HepG2 (cell line): ENCODE results near the gene EGLN1. TPM values are rescaled to one million over a fixed set of nuclear protein-coding genes. Genes with fewer than 3 reads are reported as not detected.
A peak's percentile ranks its signal among the peaks of the same experiment; 100 is the strongest.

ENCODE experiments used
- AGO2 ChIP-seq: fragments of 200-400 bp; formaldehyde crosslinking; optimal IDR thresholded peaks from 2 replicates; pipeline ENCODE3; 2017; ENCODE audit warnings: mild to moderate bottlenecking, low read depth, low read length, moderate library complexity
- ARHGAP35 ChIP-seq: sonication (generic); formaldehyde crosslinking; IDR thresholded peaks from 2 replicates; pipeline ENCODE4 v1.9.0; 2022; ENCODE audit warnings: mild to moderate bottlenecking, inconsistent platforms, moderate library complexity, missing genetic modification reagents, borderline replicate concordance
- BCL6 ChIP-seq: IDR thresholded peaks from 2 replicates; pipeline ENCODE4 v1.6.1; 2016; ENCODE audit warnings: missing genetic modification reagents, missing compliant biosample characterization
- CERS6 ChIP-seq: sonication (generic); formaldehyde crosslinking; IDR thresholded peaks from 2 replicates; pipeline ENCODE4 v1.5.0; 2020; ENCODE audit warnings: missing genetic modification reagents
- CSRNP1 ChIP-seq: sonication (generic); formaldehyde crosslinking; IDR thresholded peaks from 2 replicates; pipeline ENCODE4 v1.8.1; 2023; ENCODE audit warnings: mild to moderate bottlenecking, missing genetic modification reagents
- IKZF4 ChIP-seq: sonication (generic); formaldehyde crosslinking; IDR thresholded peaks from 2 replicates; pipeline ENCODE4 v1.5.1; 2020; ENCODE audit warnings: borderline replicate concordance, mild to moderate bottlenecking, low read depth, missing genetic modification reagents; ENCODE audit errors: not compliant biosample characterization
- KIAA2018 ChIP-seq: sonication (generic); formaldehyde crosslinking; IDR thresholded peaks from 2 replicates; pipeline ENCODE4 v1.5.0; 2020; ENCODE audit warnings: mild to moderate bottlenecking, missing genetic modification reagents, borderline replicate concordance
- NFE2L2 ChIP-seq: fragments of 150-350 bp; IDR thresholded peaks from 2 replicates; pipeline ENCODE4 v1.6.1; 2014; ENCODE audit warnings: low read length
- TFE3 ChIP-seq: IDR thresholded peaks from 2 replicates; pipeline ENCODE4 v1.6.1; 2016
- TGIF2 ChIP-seq: IDR thresholded peaks from 2 replicates; pipeline ENCODE4 v1.6.1; 2016; ENCODE audit warnings: control low read depth, missing compliant biosample characterization
- THYN1 ChIP-seq: sonication (generic); formaldehyde crosslinking; IDR thresholded peaks from 2 replicates; pipeline ENCODE4 v1.8.1; 2023; ENCODE audit warnings: low read depth, mild to moderate bottlenecking, moderate library complexity, missing genetic modification reagents, borderline replicate concordance
- ZFP41 ChIP-seq: sonication (generic); formaldehyde crosslinking; IDR thresholded peaks from 2 replicates; pipeline ENCODE4 v1.4.0; 2020; ENCODE audit warnings: mild to moderate bottlenecking, missing genetic modification reagents, borderline replicate concordance
- ZMAT3 ChIP-seq: sonication (generic); formaldehyde crosslinking; conservative IDR thresholded peaks from 2 replicates; pipeline ENCODE4 v1.7.0; 2021; ENCODE audit warnings: missing genetic modification reagents
- ZNF580 ChIP-seq: IDR thresholded peaks from 2 replicates; pipeline ENCODE4 v1.6.1; 2016; ENCODE audit warnings: low read depth, borderline replicate concordance
- polyA plus RNA-seq, 8 experiments: library from polyadenylated mRNA; depleted of rRNA in 3 of 8; stranded (reverse) in 7 of 8; unstranded in 1 of 8; fragments of >200 nt; fragmentation: Illumina TruSeq in 4 of 8; extraction: Trizol in 4 of 8; gene quantifications; 2 replicates each; pipeline versions ENCODE4 v1.2.1 to v1.2.3, GENCODE V29; 2011 to 2016; ENCODE audit warnings: low read depth in 4 of 8, missing spikeins in 1 of 8, mixed read lengths in 1 of 8; ENCODE audit not compliant: insufficient read depth in 1 of 8
- total RNA-seq, 5 experiments: library from RNA; depleted of rRNA; stranded (reverse); fragments of >200 nt; fragmentation: Illumina TruSeq; extraction: Trizol; gene quantifications; 2 replicates each; pipeline ENCODE4 v1.2.3, GENCODE V29; 2016; ENCODE audit warnings: low read depth in 1 of 5

The EGLN1 gene
- total and polyA plus RNA-seq, 2 of the 13 experiments (the other 11 are each of a cell fraction or from before 2014, with no cell fraction given), result 34.4 to 44.1 TPM

GRCh38 chr1:231421971-231422797, at the start of gene EGLN1 (continued):
- TF ChIP-seq KIAA2018 (CRISPR knock-in tag) (no peak), ZMAT3 (peak; percentile 64; the same call in 1 of the 2 replicates), TGIF2 (CRISPR knock-in tag) (no peak), AGO2 (peak; percentile 59), CSRNP1 (CRISPR knock-in tag) (0 out of 2 replicates have a peak, but pooled peaks have one; percentile 38), ZFP41 (CRISPR knock-in tag) (no peak), IKZF4 (CRISPR knock-in tag) (peak; percentile 29), THYN1 (CRISPR knock-in tag) (no peak), BCL6 (CRISPR knock-in tag) (peak; percentile 66; the same call in 1 of the 2 replicates), ARHGAP35 (peak; percentile 84; the same call in 1 of the 2 replicates), NFE2L2 (no peak), TFE3 (no peak), CERS6 (CRISPR knock-in tag) (no peak), ZNF580 (CRISPR knock-in tag) (peak; percentile 88; the same call in 1 of the 2 replicates)
